CD4-positive, alpha-beta memory T cell (primary cell): ENCODE data around the gene NAXE. TPM values are rescaled to one million over a fixed set of nuclear protein-coding genes. Genes with fewer than 3 reads are reported as not detected.
A peak's percentile ranks its signal among the peaks of the same experiment; 100 is the strongest.

ENCODE experiments used
- CTCF ChIA-PET: fragments of 350-600 bp; sonication (Branson Sonifier 250); formaldehyde crosslinking; loops from one replicate; lab custom pipeline; 2021; ENCODE audit warnings: inconsistent platforms; ENCODE audit not compliant: partially characterized antibody; lab: Charles Lee
- POLR2A ChIA-PET: fragments of 350-600 bp; sonication (Branson Sonifier 250); formaldehyde crosslinking; loops from one replicate; lab custom pipeline; 2021; ENCODE audit not compliant: partially characterized antibody; lab: Charles Lee
- DNase-seq, 5 donors: peaks; one replicate each; pipeline versions ENCODE4 v3.0.0 to v3.0.0-alpha.2; 2020 to 2022; ENCODE audit warnings: mixed read lengths in 1 of 5
- H3K27ac ChIP-seq: one replicate; pipeline ENCODE4 v1.7.0; 2013; ENCODE audit warnings: low read depth, low read length
- H3K27me3 ChIP-seq: 2 replicates; pipeline ENCODE4 v1.7.0; 2013; ENCODE audit warnings: mild to moderate bottlenecking, low read length, moderate library complexity; ENCODE audit not compliant: insufficient read depth
- H3K36me3 ChIP-seq: 2 replicates; pipeline ENCODE4 v1.7.0; 2013; ENCODE audit warnings: mild to moderate bottlenecking, low read length, moderate library complexity; ENCODE audit not compliant: insufficient read depth
- H3K4me1 ChIP-seq: 2 replicates; pipeline ENCODE4 v1.7.0; 2013; ENCODE audit warnings: mild to moderate bottlenecking, low read length, moderate library complexity; ENCODE audit not compliant: insufficient read depth
- H3K4me3 ChIP-seq, 2 donors: one replicate each; pipeline ENCODE4 v1.7.0; 2013; ENCODE audit warnings: low read length in 2 of 2, mild to moderate bottlenecking in 1 of 2
- H3K9me3 ChIP-seq, 2 donors: one replicate each; pipeline ENCODE4 v1.7.0; 2013; ENCODE audit warnings: low read length in 2 of 2, control low read depth in 1 of 2; ENCODE audit not compliant: control insufficient read depth in 1 of 2
- H3K27ac Mint-ChIP-seq, 7 donors: one replicate each; pipeline ENCODE4 v1.8.0; 2020 to 2021; ENCODE audit warnings: mixed read lengths in 7 of 7, mild to moderate bottlenecking in 6 of 7, inconsistent platforms in 3 of 7, moderate library complexity in 3 of 7
- H3K27me3 Mint-ChIP-seq, 2 donors: one replicate each; pipeline ENCODE4 v1.8.0; 2020 to 2021; ENCODE audit warnings: mixed read lengths in 2 of 2
- H3K36me3 Mint-ChIP-seq, 2 donors: one replicate each; pipeline ENCODE4 v1.8.0; 2020 to 2021; ENCODE audit warnings: mixed read lengths in 2 of 2, inconsistent platforms in 1 of 2, mild to moderate bottlenecking in 1 of 2
- H3K4me1 Mint-ChIP-seq, 4 donors: one replicate each; pipeline ENCODE4 v1.8.0; 2020 to 2021; ENCODE audit warnings: mixed read lengths in 4 of 4, mild to moderate bottlenecking in 1 of 4
- H3K4me3 Mint-ChIP-seq, 8 donors: one replicate each; pipeline ENCODE4 v1.8.0; 2020 to 2021; ENCODE audit warnings: mixed read lengths in 8 of 8, mild to moderate bottlenecking in 7 of 8, moderate library complexity in 6 of 8, inconsistent platforms in 3 of 8
- H3K9me3 Mint-ChIP-seq, 8 donors: one replicate each; pipeline ENCODE4 v1.8.0; 2020 to 2021; ENCODE audit warnings: mixed read lengths in 8 of 8, mild to moderate bottlenecking in 5 of 8, inconsistent platforms in 3 of 8, moderate library complexity in 1 of 8
- intact Hi-C: fragments of 100-400 bp; cut with micrococcal nuclease; formaldehyde crosslinking; loops from one replicate; pipeline ENCODE4 v1.15.1; 2023
- polyA plus RNA-seq, 2 donors: library from polyadenylated mRNA; unstranded; fragments of 300-500 nt; fragmentation: Illumina TruSeq; gene quantifications; one replicate each; pipeline ENCODE4 v1.2.3, GENCODE V29; 2021
- total RNA-seq, 2 experiments: library from RNA; stranded (reverse); gene quantifications; one replicate each; pipeline ENCODE4 v1.2.3, GENCODE V29; 2021

The NAXE gene
- total and polyA plus RNA-seq, 4 experiments from 2014 or later, result 46.7 to 152 (median 71.4) TPM

GRCh38 chr1:156578055-156578454 is 13.5 kb upstream of the NAXE start:
- DNase-seq, result no peak
- Mint-ChIP-seq H3K27ac (peak overlapping the region in 3 of 7 donors; percentile 8 to 75 (median 29)), H3K9me3 (no peaks in the 10 kb centered on the region), H3K36me3 (no peaks in the 10 kb centered on the region), H3K4me1 (no peaks in the 10 kb centered on the region), H3K27me3 (peaks cover 7 to 15% of the 10 kb centered on the region in 2 donors), H3K4me3 (no peak overlapping the region)
- ChIA-PET CTCF (interaction anchor here (0.9 to 2.3 kb wide), 3 partner anchors 30 to 77 kb away, joined by 3 to 7 read pairs (median 3); no protein-coding TSS in a partner anchor), POLR2A (no interaction called here)
- H3K36me3 ChIP-seq, result no peaks in the 10 kb centered on the region
- no peaks in the 10 kb centered on the region for H3K9me3 ChIP-seq
- H3K4me1 ChIP-seq, result no peaks in the 10 kb centered on the region
- no peaks in the 10 kb centered on the region for H3K27me3 ChIP-seq
- intact Hi-C loops, result no loop called here
- no peak overlapping the region for H3K4me3 ChIP-seq
- H3K27ac ChIP-seq, result no peak overlapping the region

DNA sequence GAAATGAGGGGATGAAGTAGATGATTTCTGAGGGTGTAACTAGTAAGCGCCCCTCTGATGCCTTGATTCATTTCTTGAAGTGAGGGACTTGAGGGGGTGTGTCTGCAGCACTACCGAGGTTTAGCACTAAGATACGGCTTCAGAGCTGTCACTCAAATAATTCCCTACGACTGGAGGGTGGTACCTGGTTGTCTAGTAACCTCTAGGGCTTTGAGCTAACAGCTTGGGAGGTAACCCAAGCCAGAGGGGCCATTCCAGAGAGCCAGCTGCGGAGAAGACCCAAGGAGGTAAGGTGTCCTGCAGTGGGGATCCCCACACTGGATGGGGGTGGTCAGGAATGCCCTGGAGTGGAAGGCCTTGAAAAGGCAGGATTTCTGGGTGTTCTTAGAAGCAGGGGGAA is 12.1 kb upstream of the NAXE start, which contains the start of gene TTC24:
Gene TTC24, plus strand, starts transcription at position 252 of the 400 bp plus-strand sequence. CDS start 1,642 bp downstream, outside the sequence.
- no peak within 1 kb of the TSS for H3K27ac Mint-ChIP-seq

GRCh38 chr1:156581661-156582387 is 9.8 kb upstream of the NAXE start:
- H3K4me1 ChIP-seq, result no peaks in the 10 kb centered on the region
- DNase-seq, result no peak
- no peak overlapping the region for H3K4me3 ChIP-seq
- H3K27ac ChIP-seq, result no peak overlapping the region
- Mint-ChIP-seq H3K27me3 (peaks cover 0 to 4% of the 10 kb centered on the region in 2 donors), H3K36me3 (no peaks in the 10 kb centered on the region), H3K4me1 (peaks cover 0 to 2% (median under 1%) of the 10 kb centered on the region in 4 donors), H3K27ac (peak overlapping the region in 4 of 7 donors; percentile 37 to 60 (median 58)), H3K9me3 (no peaks in the 10 kb centered on the region), H3K4me3 (peak overlapping the region in 5 of 8 donors; percentile 28 to 64 (median 42))
- ChIA-PET POLR2A (interaction anchor here (0.8 to 1.9 kb wide), 6 partner anchors 10 to 81 kb away, joined by 3 to 8 read pairs (median 4); partner anchors contain the start of genes GPATCH4, MEF2D and NAXE), CTCF (interaction anchor here (0.7 to 3.3 kb wide), 11 partner anchors 10 to 124 kb away, joined by 3 to 15 read pairs (median 5); partner anchors contain the start of genes IQGAP3 and NAXE)
- H3K9me3 ChIP-seq, result no peaks in the 10 kb centered on the region
- intact Hi-C loops, result no loop called here
- no peaks in the 10 kb centered on the region for H3K36me3 ChIP-seq
- no peaks in the 10 kb centered on the region for H3K27me3 ChIP-seq

More for the DNA sequence above, 12.1 kb upstream of the NAXE start, which contains the start of gene TTC24:
- Mint-ChIP-seq H3K27me3 (peaks cover 3 to 8% of the 10 kb centered on the region in 2 donors), H3K9me3 (no peaks in the 10 kb centered on the region), H3K4me1 (peaks cover 0 to 2% (median under 1%) of the 10 kb centered on the region in 4 donors), H3K4me3 (no peak within 1 kb of the TSS), H3K36me3 (no peaks in the 10 kb centered on the region)
- no peaks in the 10 kb centered on the region for H3K27me3 ChIP-seq
- intact Hi-C loops, result no loop called here
- no peak within 1 kb of the TSS for H3K27ac ChIP-seq
- H3K9me3 ChIP-seq, result no peaks in the 10 kb centered on the region
- no peak for DNase-seq
- H3K4me1 ChIP-seq, result no peaks in the 10 kb centered on the region
- POLR2A ChIA-PET, result no interaction called here
- no peak within 1 kb of the TSS for H3K4me3 ChIP-seq
- no peaks in the 10 kb centered on the region for H3K36me3 ChIP-seq
- CTCF ChIA-PET, result interaction anchor here (1.1 to 3.3 kb wide), 5 partner anchors 12 to 126 kb away, joined by 4 to 15 read pairs (median 4); partner anchors contain the start of gene NAXE

DNA sequence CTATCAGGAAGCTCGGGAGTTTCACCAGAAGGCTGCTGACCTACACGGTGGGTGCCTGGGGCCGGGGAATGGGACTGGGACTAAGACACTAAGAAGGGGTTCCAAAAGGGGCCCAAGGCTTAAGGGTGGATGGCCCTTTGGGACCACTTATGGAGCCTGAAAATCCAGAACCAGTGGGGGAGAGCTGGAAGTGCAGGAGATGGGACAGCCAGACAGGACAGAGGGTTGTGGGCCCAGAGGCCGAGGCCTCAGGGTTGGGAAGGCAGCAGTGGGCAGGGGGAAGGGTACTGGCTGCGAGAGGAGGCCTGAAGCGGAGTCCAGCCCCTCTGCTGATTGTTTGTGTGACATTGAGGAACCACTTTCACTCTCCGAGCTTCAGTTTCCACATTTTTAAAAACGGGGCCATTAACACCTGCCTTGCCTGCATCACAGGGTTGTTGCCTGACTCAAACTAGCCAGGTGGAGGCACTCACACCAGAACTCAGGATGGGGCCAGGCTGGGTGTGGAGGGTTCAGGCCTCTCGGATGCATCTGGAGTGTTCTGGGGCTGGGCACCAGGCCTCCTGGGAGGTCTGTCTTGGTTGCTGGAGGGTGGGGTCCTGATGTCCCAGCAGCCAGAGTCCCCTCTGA is 9.1 kb upstream of the NAXE start:
- POLR2A ChIA-PET, result interaction anchor here (0.8 to 1.9 kb wide), 6 partner anchors 9 to 82 kb away, joined by 3 to 8 read pairs (median 4); partner anchors contain the start of genes GPATCH4, MEF2D and NAXE
- Histone ChIP-seq H3K27ac (no peak overlapping the region), H3K4me1 (no peaks in the 10 kb centered on the region)

DNA sequence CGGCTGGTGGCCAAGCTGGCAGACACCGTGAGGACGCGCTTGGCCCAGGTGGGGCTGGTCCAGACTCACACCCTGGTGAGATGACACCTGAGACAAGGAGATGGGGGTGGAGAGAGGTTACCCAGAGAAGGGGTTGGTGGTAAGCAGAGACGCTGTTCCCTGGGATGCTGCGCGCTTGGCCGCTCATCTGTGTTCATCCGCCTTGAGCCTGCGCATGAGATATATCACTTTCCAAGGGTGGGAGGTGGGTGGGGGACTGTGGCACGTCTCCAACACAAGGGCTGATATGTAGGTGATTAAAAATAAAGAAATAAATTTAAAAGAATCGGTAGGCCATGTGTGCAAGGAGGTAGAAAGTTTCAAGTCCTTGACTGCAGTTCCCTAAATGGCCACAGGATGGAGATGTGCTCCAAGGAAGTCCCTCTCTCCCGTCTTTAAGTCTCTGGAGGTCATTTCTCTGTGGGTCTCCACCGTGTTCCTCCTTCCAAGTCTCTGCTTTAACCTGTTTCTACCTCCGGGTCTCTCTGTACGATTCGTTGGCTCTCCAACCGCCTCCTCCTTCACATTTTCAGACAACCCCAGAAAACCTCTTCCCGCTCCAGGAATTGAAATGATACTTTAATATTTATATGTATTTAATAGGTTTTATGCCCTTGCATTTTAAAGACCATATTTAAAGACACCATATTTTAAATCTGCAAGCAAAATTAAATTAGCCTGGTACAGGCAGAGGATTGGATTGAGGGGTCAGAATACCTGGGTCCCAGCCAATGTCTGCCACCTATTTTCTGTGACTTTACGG is 7.6 kb upstream of the NAXE start:
- Mint-ChIP-seq H3K4me1 (peaks cover 0 to 2% (median under 1%) of the 10 kb centered on the region in 4 donors), H3K9me3 (no peaks in the 10 kb centered on the region), H3K27me3 (peaks cover 0 to 2% of the 10 kb centered on the region in 2 donors), H3K36me3 (no peaks in the 10 kb centered on the region), H3K27ac (no peak overlapping the region), H3K4me3 (no peak overlapping the region)
- ChIA-PET POLR2A (interaction anchor here (0.7 kb wide), 1 partner anchor 16 kb away, joined by 3 read pairs; no protein-coding TSS in a partner anchor), CTCF (interaction anchor here (1.2 to 3.5 kb wide), 3 partner anchors 24 to 30 kb away, joined by 4 to 24 read pairs (median 5); no protein-coding TSS in a partner anchor)
- H3K4me1 ChIP-seq, result no peaks in the 10 kb centered on the region
- H3K27ac ChIP-seq, result no peak overlapping the region
- H3K9me3 ChIP-seq, result no peaks in the 10 kb centered on the region
- no peaks in the 10 kb centered on the region for H3K27me3 ChIP-seq
- no peaks in the 10 kb centered on the region for H3K36me3 ChIP-seq
- peak; percentile 65 to 75 (median 71) for DNase-seq
- intact Hi-C loops, result loop anchor here (1.0 kb wide), 3 partner anchors 24 to 128 kb away; no protein-coding TSS in a partner anchor
- no peak overlapping the region for H3K4me3 ChIP-seq

More for the DNA sequence above, 9.1 kb upstream of the NAXE start:
- H3K27me3 Mint-ChIP-seq, result peaks cover 0 to 4% of the 10 kb centered on the region in 2 donors
- CTCF ChIA-PET, result interaction anchor here (0.8 to 3.3 kb wide), 7 partner anchors 9 to 125 kb away, joined by 3 to 15 read pairs (median 7); partner anchors contain the start of gene NAXE
- peak overlapping the region in 3 of 8 donors; percentile 9 to 48 (median 21) for H3K4me3 Mint-ChIP-seq
- H3K36me3 Mint-ChIP-seq, result no peaks in the 10 kb centered on the region
- Histone ChIP-seq H3K27me3 (no peaks in the 10 kb centered on the region), H3K9me3 (no peaks in the 10 kb centered on the region), H3K36me3 (no peaks in the 10 kb centered on the region), H3K4me3 (no peak overlapping the region)
- H3K9me3 Mint-ChIP-seq, result no peaks in the 10 kb centered on the region
- intact Hi-C loops, result no loop called here
- DNase-seq, result no peak
- peaks cover 0 to 2% (median under 1%) of the 10 kb centered on the region in 4 donors for H3K4me1 Mint-ChIP-seq
- H3K27ac Mint-ChIP-seq, result peak overlapping the region in 3 of 7 donors; percentile 31 to 59 (median 35)

GRCh38 chr1:156584813-156585212 is 6.8 kb upstream of the NAXE start:
- Histone ChIP-seq H3K27ac (no peak overlapping the region), H3K27me3 (no peaks in the 10 kb centered on the region), H3K36me3 (no peaks in the 10 kb centered on the region), H3K4me3 (no peak overlapping the region), H3K9me3 (no peaks in the 10 kb centered on the region), H3K4me1 (no peaks in the 10 kb centered on the region)
- Mint-ChIP-seq H3K27ac (no peak overlapping the region), H3K27me3 (peaks cover 0 to 2% of the 10 kb centered on the region in 2 donors), H3K4me3 (no peak overlapping the region), H3K4me1 (peaks cover 0 to 2% (median under 1%) of the 10 kb centered on the region in 4 donors), H3K9me3 (no peaks in the 10 kb centered on the region), H3K36me3 (no peaks in the 10 kb centered on the region)
- POLR2A ChIA-PET, result interaction anchor here (0.7 kb wide), 1 partner anchor 15 kb away, joined by 3 read pairs; no protein-coding TSS in a partner anchor
- no peak for DNase-seq
- CTCF ChIA-PET, result interaction anchor here (1.2 to 3.5 kb wide), 6 partner anchors 8 to 104 kb away, joined by 3 to 24 read pairs (median 4); partner anchors contain the start of gene MEF2D
- intact Hi-C loops, result loop anchor here (1.0 kb wide), 3 partner anchors 23 to 129 kb away; no protein-coding TSS in a partner anchor
